NB4 (cell line): ENCODE measurements around the gene AHR.

ENCODE experiments used
- CTCF ChIP-seq: IDR thresholded peaks from one replicate; pipeline ENCODE4 v1.5.1; 2012; ENCODE audit warnings: low read depth, low read length
- MYC ChIP-seq: IDR thresholded peaks from 2 replicates; pipeline ENCODE4 v1.6.1; 2011; ENCODE audit warnings: low read depth, low read length
- POLR2A ChIP-seq: IDR thresholded peaks from 2 replicates; pipeline ENCODE4 v1.6.1; 2011; ENCODE audit warnings: mild to moderate bottlenecking; ENCODE audit not compliant: insufficient read length; ENCODE audit errors: extremely low read depth
- TF ChIP-seq, protein P1 (sequence below): IDR thresholded peaks from 2 replicates; pipeline ENCODE4 v1.6.1; 2011; ENCODE audit warnings: low read depth, low read length

DNA sequence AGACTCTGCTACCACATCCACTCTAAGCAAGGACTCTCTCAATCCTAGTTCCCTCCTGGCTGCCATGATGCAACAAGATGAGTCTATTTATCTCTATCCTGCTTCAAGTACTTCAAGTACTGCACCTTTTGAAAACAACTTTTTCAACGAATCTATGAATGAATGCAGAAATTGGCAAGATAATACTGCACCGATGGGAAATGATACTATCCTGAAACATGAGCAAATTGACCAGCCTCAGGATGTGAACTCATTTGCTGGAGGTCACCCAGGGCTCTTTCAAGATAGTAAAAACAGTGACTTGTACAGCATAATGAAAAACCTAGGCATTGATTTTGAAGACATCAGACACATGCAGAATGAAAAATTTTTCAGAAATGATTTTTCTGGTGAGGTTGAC lies 40.7 kb downstream of the AHR start:
- TF ChIP-seq CTCF (no peak), POLR2A (no peak), MYC (no peak)
- TF ChIP-seq, protein P1, sequence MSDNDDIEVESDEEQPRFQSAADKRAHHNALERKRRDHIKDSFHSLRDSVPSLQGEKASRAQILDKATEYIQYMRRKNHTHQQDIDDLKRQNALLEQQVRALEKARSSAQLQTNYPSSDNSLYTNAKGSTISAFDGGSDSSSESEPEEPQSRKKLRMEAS, result no peak
